Measurements from ENCODE around the gene VPS13D. TPM values are rescaled to one million over a fixed set of nuclear protein-coding genes. Genes with fewer than 3 reads are reported as not detected.

VPS13D gene
- total RNA-seq, 4 donors from 2014 or later, result 88.3 to 123 (median 113) TPM

- Histone ChIP-seq H3K4me1 (peaks cover 0 to 31% (median 7%) of the 10 kb centered on the region in 4 donors), H3K9me3 (no peaks in the 10 kb centered on the region), H3K27ac (peak overlapping the region; percentile 34 to 70 (median 56)), H3K27me3 (no peaks in the 10 kb centered on the region), H3K36me3 (peaks cover 0 to 4% (median 0%) of the 10 kb centered on the region in 3 donors), H3K4me3 (no peak overlapping the region)
- TF ChIP-seq POLR2A (IDR thresholded peaks at IDR 0.05) (no peak), CTCF (IDR thresholded peaks at IDR 0.05) (no peak)
- no peak for DNase-seq
These were observed 218.1 kb downstream of the VPS13D start for GRCh38 chr1:12447849-12448312.

GRCh38 chr1:12448746-12449177 lies 218.9 kb downstream of the VPS13D start:
- Histone ChIP-seq H3K27ac (peak overlapping the region; percentile 34 to 70 (median 56)), H3K4me1 (peaks cover 0 to 31% (median 7%) of the 10 kb centered on the region in 4 donors), H3K9me3 (no peaks in the 10 kb centered on the region), H3K4me3 (no peak overlapping the region), H3K27me3 (no peaks in the 10 kb centered on the region), H3K36me3 (peaks cover 0 to 4% (median 0%) of the 10 kb centered on the region in 3 donors)
- TF ChIP-seq POLR2A (IDR thresholded peaks at IDR 0.05), result no peak
- no peak for TF ChIP-seq CTCF (IDR thresholded peaks at IDR 0.05)
- DNase-seq, result no peak

- Histone ChIP-seq H3K27ac (peak overlapping the region; percentile 28 to 70 (median 60)), H3K36me3 (peaks cover 0 to 4% (median 0%) of the 10 kb centered on the region in 3 donors), H3K4me1 (peaks cover 0 to 41% (median 11%) of the 10 kb centered on the region in 4 donors)
These were observed 220.4 kb downstream of the VPS13D start for GRCh38 chr1:12450090-12450755.

GRCh38 chr1:12450756-12451559 lies 221.1 kb downstream of the VPS13D start:
- TF ChIP-seq CTCF (IDR thresholded peaks at IDR 0.05) (no peak), POLR2A (IDR thresholded peaks at IDR 0.05) (no peak)
- Histone ChIP-seq H3K27me3 (no peaks in the 10 kb centered on the region), H3K4me3 (no peak overlapping the region), H3K36me3 (peaks cover 0 to 8% (median 0%) of the 10 kb centered on the region in 3 donors), H3K9me3 (no peaks in the 10 kb centered on the region), H3K4me1 (peaks cover 0 to 42% (median 11%) of the 10 kb centered on the region in 4 donors), H3K27ac (peak overlapping the region in 1 of 4 donors; percentile 29)
- no peak for DNase-seq

More at GRCh38 chr1:12450090-12450755, 220.4 kb downstream of the VPS13D start:
- Histone ChIP-seq H3K9me3 (no peaks in the 10 kb centered on the region), H3K4me3 (no peak overlapping the region), H3K27me3 (no peaks in the 10 kb centered on the region)
- TF ChIP-seq CTCF (IDR thresholded peaks at IDR 0.05) (no peak), POLR2A (IDR thresholded peaks at IDR 0.05) (no peak)
- no peak for DNase-seq

GRCh38 chr1:12451560-12451900 lies 221.7 kb downstream of the VPS13D start:
- Histone ChIP-seq H3K4me1 (peaks cover 0 to 42% (median 11%) of the 10 kb centered on the region in 4 donors), H3K27ac (peak overlapping the region in 1 of 4 donors; percentile 3), H3K9me3 (no peaks in the 10 kb centered on the region), H3K36me3 (peaks cover 0 to 9% (median 0%) of the 10 kb centered on the region in 3 donors), H3K27me3 (no peaks in the 10 kb centered on the region), H3K4me3 (no peak overlapping the region)
- no peak for DNase-seq
- TF ChIP-seq CTCF (IDR thresholded peaks at IDR 0.05) (no peak), POLR2A (IDR thresholded peaks at IDR 0.05) (no peak)

Data from Peyer's patch (tissue), 4 donors.